ENCODE data around the gene ASTN2.

The ASTN2 gene

DNA sequence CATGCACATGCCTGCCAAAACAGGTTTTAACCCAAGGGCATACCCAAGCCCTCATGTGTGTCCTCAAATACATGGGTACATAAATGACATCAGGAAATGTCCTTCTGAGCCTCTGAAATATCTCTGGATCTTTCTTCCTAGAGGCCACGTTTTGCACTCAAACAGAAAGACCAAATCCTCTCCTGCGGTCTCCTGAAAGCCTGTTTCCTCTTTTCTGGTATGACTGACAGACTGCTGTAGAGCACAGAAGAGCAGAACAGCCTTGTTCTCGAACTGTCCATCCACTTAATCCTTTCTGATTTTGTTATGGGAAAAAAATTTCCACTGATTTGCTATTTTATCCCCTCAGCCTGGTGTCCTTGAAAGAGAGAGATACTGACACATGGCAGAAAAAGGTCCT, 107.2 kb downstream of the ASTN2 start:
- no peak overlapping the region for H3K4me3 ChIP-seq (ENCODE audit: low read length)
- no peak for DNase-seq (ENCODE audit: low read depth)
- no peak for TF ChIP-seq CTCF (conservative IDR thresholded peaks at IDR 0.05; ENCODE audit: low read depth, low read length)

- H3K4me3 ChIP-seq (ENCODE audit: low read length): no peak overlapping the region
- no peak for TF ChIP-seq CTCF (conservative IDR thresholded peaks at IDR 0.05; ENCODE audit: low read depth, low read length)
- DNase-seq (ENCODE audit: low read depth): no peak
Observed at GRCh38 chr9:117306032-117306431, 108.8 kb downstream of the ASTN2 start.

DNA sequence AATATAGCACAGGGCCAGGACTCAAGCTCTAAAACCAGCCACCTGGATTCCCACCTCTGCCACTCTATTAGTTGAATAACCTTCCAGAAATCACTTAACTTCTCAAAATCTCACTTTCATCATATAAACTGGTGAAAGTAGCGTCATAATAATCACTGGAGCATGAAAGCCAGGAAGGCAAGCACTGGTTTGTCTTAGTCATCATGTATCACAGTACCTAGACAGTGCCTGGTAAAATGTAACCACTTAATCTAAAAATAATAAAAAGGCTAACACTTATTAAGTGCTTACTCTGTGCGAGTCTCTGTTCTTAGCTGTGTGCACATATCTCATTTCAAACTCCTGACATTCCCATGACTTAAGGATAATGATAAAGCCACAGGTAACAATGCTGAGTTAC, 109.4 kb downstream of the ASTN2 start:
- no peak overlapping the region for H3K4me3 ChIP-seq (ENCODE audit: low read length)
- DNase-seq (ENCODE audit: low read depth): no peak
- TF ChIP-seq CTCF (conservative IDR thresholded peaks at IDR 0.05; ENCODE audit: low read depth, low read length): no peak

GRCh38 chr9:117304549-117304948, 110.3 kb downstream of the ASTN2 start:
- H3K4me3 ChIP-seq (ENCODE audit: low read length): no peak overlapping the region
- no peak for DNase-seq (ENCODE audit: low read depth)
- no peak for TF ChIP-seq CTCF (conservative IDR thresholded peaks at IDR 0.05; ENCODE audit: low read depth, low read length)

GRCh38 chr9:117303643-117304230, 111.1 kb downstream of the ASTN2 start:
- TF ChIP-seq CTCF (conservative IDR thresholded peaks at IDR 0.05; ENCODE audit: low read depth, low read length): no peak
- H3K4me3 ChIP-seq (ENCODE audit: low read length): no peak overlapping the region
- DNase-seq (ENCODE audit: low read depth): no peak

GRCh38 chr9:117302487-117302886, 112.4 kb downstream of the ASTN2 start:
- no peak for TF ChIP-seq CTCF (conservative IDR thresholded peaks at IDR 0.05; ENCODE audit: low read depth, low read length)
- DNase-seq (ENCODE audit: low read depth): no peak
- no peak overlapping the region for H3K4me3 ChIP-seq (ENCODE audit: low read length)

GRCh38 chr9:117300371-117301110, 114.3 kb downstream of the ASTN2 start:
- TF ChIP-seq CTCF (conservative IDR thresholded peaks at IDR 0.05; ENCODE audit: low read depth, low read length): no peak
- no peak for DNase-seq (ENCODE audit: low read depth)
- H3K4me3 ChIP-seq (ENCODE audit: low read length): no peak overlapping the region

All from retinal pigment epithelial cell (primary cell).